Ishikawa (cell line): Measurements from ENCODE around the gene CCT2.

Experiments
- CEBPB ChIP-seq: IDR thresholded peaks from 2 replicates; pipeline ENCODE4 v1.6.1; 2012
- CREB1 ChIP-seq: IDR thresholded peaks from 2 replicates; pipeline ENCODE4 v1.6.1; 2012; ENCODE audit warnings: low read depth
- EGR1 ChIP-seq: IDR thresholded peaks from 2 replicates; pipeline ENCODE4 v1.6.1; 2012
- EP300 ChIP-seq: IDR thresholded peaks from 2 replicates; pipeline ENCODE4 v1.6.1; 2012; ENCODE audit warnings: borderline replicate concordance
- FOXM1 ChIP-seq: IDR thresholded peaks from 2 replicates; pipeline ENCODE4 v1.6.1; 2012; ENCODE audit warnings: low read depth, borderline replicate concordance
- NFIC ChIP-seq: IDR thresholded peaks from 2 replicates; pipeline ENCODE4 v1.6.1; 2012
- RAD21 ChIP-seq: IDR thresholded peaks from 2 replicates; pipeline ENCODE4 v1.6.1; 2012; ENCODE audit warnings: low read depth
- TAF1 ChIP-seq: IDR thresholded peaks from 2 replicates; pipeline ENCODE4 v1.6.1; 2012; ENCODE audit warnings: low read depth, mild to moderate bottlenecking
- TCF12 ChIP-seq: IDR thresholded peaks from 2 replicates; pipeline ENCODE4 v1.6.1; 2012; ENCODE audit warnings: low read depth
- TEAD4 ChIP-seq: IDR thresholded peaks from 2 replicates; pipeline ENCODE4 v1.6.1; 2012
- YY1 ChIP-seq: IDR thresholded peaks from 2 replicates; pipeline ENCODE4 v1.6.1; 2012; ENCODE audit warnings: low read depth
- ZBTB7A ChIP-seq: IDR thresholded peaks from 2 replicates; pipeline ENCODE4 v1.6.1; 2012; ENCODE audit warnings: low read depth
- TF ChIP-seq, protein P1 (sequence below): IDR thresholded peaks from 2 replicates; pipeline ENCODE4 v1.6.1; 2012
- TF ChIP-seq, protein P2 (sequence below): IDR thresholded peaks from 2 replicates; pipeline ENCODE4 v1.6.1; 2012
- TF ChIP-seq, protein P3 (sequence below): IDR thresholded peaks from 2 replicates; pipeline ENCODE4 v1.6.1; 2012; ENCODE audit warnings: low read depth, mild to moderate bottlenecking

The CCT2 gene

DNA sequence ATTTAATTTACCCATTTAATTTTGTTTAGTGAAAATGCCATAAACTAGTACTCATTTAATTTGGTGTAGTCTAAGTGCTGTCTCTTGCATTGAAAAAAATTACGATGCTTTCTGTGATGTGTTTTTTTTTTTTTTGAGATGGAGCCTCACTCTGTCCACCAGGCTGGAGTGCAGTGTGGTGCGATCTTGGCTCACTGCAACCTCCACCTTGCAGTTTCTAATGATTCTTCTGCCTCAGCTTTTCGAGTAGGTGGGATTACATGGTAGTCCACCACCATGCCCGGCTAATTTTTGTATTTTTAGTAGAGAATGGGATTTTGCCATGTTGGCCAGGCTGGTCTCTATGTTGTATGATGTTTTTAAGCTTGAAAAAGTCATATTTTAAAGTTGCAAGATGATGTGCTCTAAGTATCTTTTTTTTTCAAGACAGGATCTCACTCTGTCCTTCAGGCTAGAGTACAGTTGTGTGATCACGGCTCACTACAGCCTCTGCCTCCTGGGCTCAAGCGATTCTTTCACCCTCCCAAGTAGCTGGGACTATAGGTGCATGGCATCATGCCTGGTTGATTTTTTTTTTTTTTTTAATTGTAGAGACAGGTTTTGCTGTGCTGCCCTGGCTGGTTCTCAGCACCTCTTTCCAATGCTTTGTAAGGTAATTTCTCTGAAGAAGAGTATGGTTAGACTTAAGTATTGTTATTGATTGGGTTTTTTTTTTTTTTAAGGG lies 16.9 kb downstream of the CCT2 start:
- TF ChIP-seq RAD21 (no peak), EP300 (no peak), TEAD4 (no peak), TAF1 (no peak), EGR1 (no peak), CEBPB (no peak), CREB1 (no peak)
- TF ChIP-seq, protein P1, sequence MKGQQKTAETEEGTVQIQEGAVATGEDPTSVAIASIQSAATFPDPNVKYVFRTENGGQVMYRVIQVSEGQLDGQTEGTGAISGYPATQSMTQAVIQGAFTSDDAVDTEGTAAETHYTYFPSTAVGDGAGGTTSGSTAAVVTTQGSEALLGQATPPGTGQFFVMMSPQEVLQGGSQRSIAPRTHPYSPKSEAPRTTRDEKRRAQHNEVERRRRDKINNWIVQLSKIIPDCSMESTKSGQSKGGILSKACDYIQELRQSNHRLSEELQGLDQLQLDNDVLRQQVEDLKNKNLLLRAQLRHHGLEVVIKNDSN = no peak
- TF ChIP-seq, protein P2, sequence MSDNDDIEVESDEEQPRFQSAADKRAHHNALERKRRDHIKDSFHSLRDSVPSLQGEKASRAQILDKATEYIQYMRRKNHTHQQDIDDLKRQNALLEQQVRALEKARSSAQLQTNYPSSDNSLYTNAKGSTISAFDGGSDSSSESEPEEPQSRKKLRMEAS = no peak

DNA sequence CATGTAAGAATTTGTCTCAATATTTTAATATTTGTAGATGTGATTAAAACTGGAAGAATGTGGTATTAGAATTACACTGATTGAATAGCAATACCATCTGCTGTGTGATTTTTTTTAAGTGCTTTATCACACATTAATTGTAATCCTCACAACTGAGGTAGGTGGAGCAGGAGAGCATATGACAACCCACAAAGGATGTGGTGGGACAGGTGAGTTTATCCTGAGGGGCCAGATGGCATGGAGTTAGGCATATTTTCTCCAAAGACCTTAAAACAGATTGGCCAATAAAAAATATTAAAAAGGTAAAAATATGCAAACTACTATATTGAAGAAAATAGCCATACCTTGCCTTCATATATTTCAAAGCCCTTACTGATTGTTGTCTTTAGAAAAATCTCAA lies 17.7 kb downstream of the CCT2 start:
- TF ChIP-seq YY1 (no peak), EP300 (no peak), EGR1 (no peak), CREB1 (no peak), NFIC (no peak), RAD21 (no peak), TCF12 (no peak), ZBTB7A (no peak), FOXM1 (no peak), TAF1 (no peak)
- TF ChIP-seq, protein P3, sequence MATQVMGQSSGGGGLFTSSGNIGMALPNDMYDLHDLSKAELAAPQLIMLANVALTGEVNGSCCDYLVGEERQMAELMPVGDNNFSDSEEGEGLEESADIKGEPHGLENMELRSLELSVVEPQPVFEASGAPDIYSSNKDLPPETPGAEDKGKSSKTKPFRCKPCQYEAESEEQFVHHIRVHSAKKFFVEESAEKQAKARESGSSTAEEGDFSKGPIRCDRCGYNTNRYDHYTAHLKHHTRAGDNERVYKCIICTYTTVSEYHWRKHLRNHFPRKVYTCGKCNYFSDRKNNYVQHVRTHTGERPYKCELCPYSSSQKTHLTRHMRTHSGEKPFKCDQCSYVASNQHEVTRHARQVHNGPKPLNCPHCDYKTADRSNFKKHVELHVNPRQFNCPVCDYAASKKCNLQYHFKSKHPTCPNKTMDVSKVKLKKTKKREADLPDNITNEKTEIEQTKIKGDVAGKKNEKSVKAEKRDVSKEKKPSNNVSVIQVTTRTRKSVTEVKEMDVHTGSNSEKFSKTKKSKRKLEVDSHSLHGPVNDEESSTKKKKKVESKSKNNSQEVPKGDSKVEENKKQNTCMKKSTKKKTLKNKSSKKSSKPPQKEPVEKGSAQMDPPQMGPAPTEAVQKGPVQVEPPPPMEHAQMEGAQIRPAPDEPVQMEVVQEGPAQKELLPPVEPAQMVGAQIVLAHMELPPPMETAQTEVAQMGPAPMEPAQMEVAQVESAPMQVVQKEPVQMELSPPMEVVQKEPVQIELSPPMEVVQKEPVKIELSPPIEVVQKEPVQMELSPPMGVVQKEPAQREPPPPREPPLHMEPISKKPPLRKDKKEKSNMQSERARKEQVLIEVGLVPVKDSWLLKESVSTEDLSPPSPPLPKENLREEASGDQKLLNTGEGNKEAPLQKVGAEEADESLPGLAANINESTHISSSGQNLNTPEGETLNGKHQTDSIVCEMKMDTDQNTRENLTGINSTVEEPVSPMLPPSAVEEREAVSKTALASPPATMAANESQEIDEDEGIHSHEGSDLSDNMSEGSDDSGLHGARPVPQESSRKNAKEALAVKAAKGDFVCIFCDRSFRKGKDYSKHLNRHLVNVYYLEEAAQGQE = no peak
- TF ChIP-seq, protein P2 = no peak

DNA sequence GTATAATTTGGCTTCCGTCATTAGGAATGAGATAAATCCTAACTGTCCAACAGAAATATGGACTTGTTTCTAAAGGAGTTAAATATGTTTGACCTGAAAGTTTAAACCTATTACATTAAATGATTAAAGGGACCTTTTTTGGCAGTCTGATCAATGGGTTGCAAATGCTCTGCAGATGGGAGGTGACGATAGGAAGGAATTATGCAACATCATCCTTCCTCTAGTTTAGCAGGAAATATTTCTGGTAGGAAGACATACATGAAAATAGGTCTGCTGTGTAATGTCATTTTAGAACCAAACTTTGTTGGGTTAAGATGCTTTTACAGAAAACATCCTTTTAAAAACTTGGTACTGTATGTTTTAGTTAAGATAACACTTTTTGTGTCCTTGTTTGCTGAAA lies 22.9 kb downstream of the CCT2 start:
- TF ChIP-seq, protein P1 = no peak
- TF ChIP-seq, protein P2 = no peak
- TF ChIP-seq TAF1 = no peak
- TF ChIP-seq, protein P3 = no peak

DNA sequence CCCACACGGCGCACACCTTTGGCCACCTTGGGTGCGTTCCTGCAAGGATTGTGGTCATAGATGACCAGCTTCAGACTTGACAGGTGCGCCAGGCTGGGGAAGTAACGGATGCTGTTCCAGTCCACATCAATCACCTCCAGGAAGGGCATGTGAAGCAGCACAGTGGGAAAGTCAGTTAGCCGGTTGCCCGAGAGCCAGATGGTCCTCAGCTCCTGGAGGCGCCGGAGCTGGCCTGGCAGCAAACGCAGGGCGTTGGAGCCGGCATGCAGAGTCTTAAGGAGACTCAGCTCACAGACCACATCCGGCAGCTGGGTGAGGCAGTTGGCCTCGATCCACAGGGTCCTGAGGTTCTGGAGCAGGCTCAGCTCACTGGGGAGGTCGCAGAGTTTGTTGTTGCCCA lies 24.9 kb downstream of the CCT2 start:
- TF ChIP-seq TAF1 (no peak), NFIC (no peak), EGR1 (no peak), RAD21 (no peak)

DNA sequence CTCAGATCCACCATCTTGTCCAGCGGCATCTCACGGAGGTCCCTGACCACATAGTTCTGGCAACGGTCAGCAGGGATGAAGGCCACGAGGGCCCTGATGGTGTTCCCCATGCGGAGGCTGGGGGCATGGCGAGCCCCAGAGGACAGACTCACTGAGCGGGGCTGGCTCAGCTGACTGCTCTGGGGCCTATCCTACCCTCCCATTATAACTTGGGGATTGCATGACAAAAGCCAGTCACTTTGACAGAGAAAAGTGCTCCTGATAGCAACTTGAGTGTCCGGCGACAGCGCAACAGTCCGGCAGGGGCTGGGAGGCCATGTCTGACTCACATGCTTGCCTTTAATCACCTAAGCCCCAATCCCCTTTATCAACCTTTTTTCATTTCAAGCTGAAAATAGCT lies 25.5 kb downstream of the CCT2 start, which contains the start of gene LRRC10:
TSS of gene LRRC10 (minus strand) at position 179 of the 400 bp plus-strand sequence. CDS start at position 110, 69 bp downstream.
- TF ChIP-seq NFIC = no peak
- TF ChIP-seq TAF1 = no peak
- no peak for TF ChIP-seq ZBTB7A
- no peak for TF ChIP-seq YY1
- no peak for TF ChIP-seq EP300
- TF ChIP-seq, protein P2 = no peak
- no peak for TF ChIP-seq FOXM1
- TF ChIP-seq, protein P3 = no peak
